Activated naive CD4-positive, alpha-beta T cell treated with anti-CD3 and anti-CD28 coated beads, Interleukin-2, amount 50 U/mL, for 72 hours (primary cell): ENCODE measurements around the gene ANXA11. TPM values are rescaled to one million over a fixed set of nuclear protein-coding genes. Genes with fewer than 3 reads are reported as not detected.

Source experiments
- ATAC-seq, 2 donors: fragments of 150-1000 bp; cut with Tn5 transposase; 2 replicates each; pipeline ENCODE4 v1.10.0; 2021; ENCODE audit warnings: mild to moderate bottlenecking in 2 of 2, moderate library complexity in 2 of 2
- DNase-seq, 2 donors: peaks; one replicate each; pipeline ENCODE4 v3.0.0; 2021 to 2022; ENCODE audit warnings: low spot score in 2 of 2
- H3K27ac Mint-ChIP-seq, 2 donors: one replicate each; pipeline ENCODE4 v1.8.0; 2022; ENCODE audit warnings: mild to moderate bottlenecking in 2 of 2, mixed read lengths in 2 of 2
- H3K36me3 Mint-ChIP-seq, 2 donors: one replicate each; pipeline ENCODE4 v1.8.0; 2022; ENCODE audit warnings: mixed read lengths in 2 of 2
- H3K9me3 Mint-ChIP-seq, 2 donors: one replicate each; pipeline ENCODE4 v1.8.0; 2022; ENCODE audit warnings: mixed read lengths in 2 of 2
- total RNA-seq, 2 donors: library from RNA; stranded (reverse); gene quantifications; one replicate each; pipeline ENCODE4 v1.2.3, GENCODE V29; 2022

Gene ANXA11
- total RNA-seq, 2 donors from 2014 or later, result 218 to 304 TPM

DNA sequence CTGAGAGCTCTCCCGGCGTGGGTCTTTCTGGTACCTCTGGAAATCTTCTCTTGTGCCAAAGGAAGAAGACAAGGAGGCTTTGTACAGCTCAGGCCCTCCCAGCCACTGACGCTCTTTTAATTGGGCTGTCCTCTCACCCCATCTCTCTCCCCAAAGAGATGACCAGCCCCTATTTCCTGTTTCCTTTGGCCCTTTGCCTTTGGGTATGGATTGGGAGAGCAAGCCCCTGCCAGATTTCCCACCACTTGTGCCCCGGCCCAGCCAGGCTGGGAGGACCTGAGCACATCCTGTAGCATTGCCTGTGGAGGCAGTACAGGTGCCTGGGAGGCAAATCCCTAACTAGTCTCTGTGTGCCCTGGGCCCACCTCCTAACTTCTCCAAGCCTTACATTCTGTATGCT, 78.5 kb downstream of the ANXA11 start:
- ATAC-seq (no peak), DNase-seq (no peak)
- H3K36me3 Mint-ChIP-seq, result no peaks in the 10 kb centered on the region
- no peak overlapping the region for H3K27ac Mint-ChIP-seq
- H3K9me3 Mint-ChIP-seq, result no peaks in the 10 kb centered on the region

GRCh38 chr10:80122746-80123145, 82.6 kb downstream of the ANXA11 start:
- DNase-seq (no peak), ATAC-seq (no peak)
- no peak overlapping the region for H3K27ac Mint-ChIP-seq
- H3K9me3 Mint-ChIP-seq, result no peaks in the 10 kb centered on the region
- H3K36me3 Mint-ChIP-seq, result no peaks in the 10 kb centered on the region

- no peak overlapping the region for H3K27ac Mint-ChIP-seq
- ATAC-seq (no peak), DNase-seq (no peak)
- no peaks in the 10 kb centered on the region for H3K36me3 Mint-ChIP-seq
- H3K9me3 Mint-ChIP-seq, result no peaks in the 10 kb centered on the region
Measured at GRCh38 chr10:80122110-80122710, 83.1 kb downstream of the ANXA11 start.

- ATAC-seq (no peak), DNase-seq (no peak)
- H3K9me3 Mint-ChIP-seq, result no peaks in the 10 kb centered on the region
- no peaks in the 10 kb centered on the region for H3K36me3 Mint-ChIP-seq
- H3K27ac Mint-ChIP-seq, result no peak overlapping the region
Measured at GRCh38 chr10:80118669-80119068, 86.7 kb downstream of the ANXA11 start.

- Mint-ChIP-seq H3K27ac (peak overlapping the region in 1 of 2 donors; percentile 41), H3K36me3 (peaks cover 12 to 16% of the 10 kb centered on the region in 2 donors), H3K9me3 (peaks cover 13% of the 10 kb centered on the region in 2 donors)
- ATAC-seq, result no peak
- no peak for DNase-seq
Measured at GRCh38 chr10:80110986-80111385, 94.4 kb downstream of the ANXA11 start.

DNA sequence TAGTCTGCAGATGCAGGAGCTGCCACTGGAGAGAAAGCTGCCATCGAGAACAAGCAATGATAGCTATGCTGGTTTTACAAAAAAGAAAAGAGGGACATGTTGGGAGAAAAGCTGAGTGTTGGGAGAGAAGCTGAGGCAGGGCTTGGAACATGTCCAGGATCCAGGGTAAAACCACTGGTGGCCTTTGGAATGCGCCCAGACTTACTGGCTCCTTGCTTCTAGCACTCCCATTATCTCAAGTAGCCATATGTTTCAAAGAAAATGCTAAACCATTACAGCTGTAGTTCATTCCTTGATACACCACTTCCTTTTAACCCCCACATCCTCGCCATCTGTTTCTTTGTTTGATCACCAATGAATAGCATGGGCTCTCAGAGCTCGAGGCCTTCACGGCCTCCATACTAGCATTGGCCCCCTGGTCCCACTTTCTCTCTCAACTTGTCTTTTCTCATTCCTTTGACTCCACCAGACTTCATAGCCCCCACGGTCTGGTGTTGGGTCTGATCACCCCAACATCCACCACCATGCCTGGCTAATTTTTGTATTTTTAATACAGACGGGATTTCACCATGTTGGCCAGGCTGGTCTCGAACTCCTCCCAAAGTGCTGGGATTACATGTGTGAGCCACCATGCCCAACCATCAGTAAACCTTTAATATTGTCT, 96.6 kb downstream of the ANXA11 start:
- Mint-ChIP-seq H3K36me3 (peaks cover 12 to 16% of the 10 kb centered on the region in 2 donors), H3K9me3 (peaks cover 13% of the 10 kb centered on the region in 2 donors), H3K27ac (no peak overlapping the region)
- DNase-seq (no peak), ATAC-seq (no peak)

DNA sequence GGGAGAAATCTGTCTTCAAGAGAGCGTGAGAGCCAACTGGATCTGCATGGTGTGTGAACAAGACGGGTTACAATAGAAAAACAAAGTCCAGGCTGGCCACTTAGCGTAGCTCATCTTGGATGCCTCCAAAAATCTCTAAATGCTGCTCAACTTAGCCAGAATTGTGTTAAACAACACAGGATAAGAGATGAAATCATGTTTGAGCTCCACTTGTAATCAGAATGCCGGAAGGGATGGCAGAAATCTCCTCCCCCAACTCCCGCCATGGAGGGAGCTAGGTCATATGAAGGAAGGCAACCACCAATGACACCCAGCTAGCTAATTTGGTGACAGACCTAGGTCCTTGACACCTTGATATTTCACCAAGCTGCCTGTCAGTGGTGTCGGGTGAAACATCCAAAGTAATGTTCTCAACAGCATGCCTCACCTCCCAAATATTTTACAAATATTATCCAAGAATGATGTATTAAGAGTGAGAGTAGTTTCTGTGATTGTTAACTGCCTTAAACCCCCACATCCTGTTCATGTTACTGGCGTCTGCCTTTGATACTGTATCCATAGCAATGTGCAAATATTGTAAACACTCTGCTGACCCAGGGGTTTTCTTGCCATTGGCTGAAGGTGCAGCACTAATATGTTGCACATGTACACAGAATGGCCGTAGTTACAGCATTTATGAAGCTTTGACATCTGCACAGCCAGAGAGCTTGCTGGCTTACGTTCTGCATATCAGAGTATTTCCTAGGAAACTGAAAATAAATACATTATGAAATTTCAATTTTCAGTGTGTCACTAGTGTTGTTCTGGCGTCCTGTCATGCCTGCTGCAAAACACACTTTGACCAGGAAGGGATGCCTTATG, 101.0 kb downstream of the ANXA11 start:
- Mint-ChIP-seq H3K27ac (no peak overlapping the region), H3K9me3 (peaks cover 11% of the 10 kb centered on the region in 2 donors), H3K36me3 (peaks cover 12% of the 10 kb centered on the region in 2 donors)
- peak; percentile 16 to 70 for ATAC-seq
- DNase-seq, result no peak

Other genes with a start within 250 kb of the ANXA11 start
- 10 to 100 TPM in 1 of 2 donors, 1 to 10 TPM in 1; 4.8 to 17.1 TPM for gene TMEM254, start 126.9 kb downstream of the ANXA11 start, total RNA-seq
- gene PLAC9, start 72.8 kb downstream of the ANXA11 start, total RNA-seq, result not detected
- not detected for gene MAT1A, start 84.1 kb upstream of the ANXA11 start, total RNA-seq
- gene DYDC1, start 151.2 kb upstream of the ANXA11 start, total RNA-seq, result not detected
- not detected for gene DYDC2, start 151.2 kb upstream of the ANXA11 start, total RNA-seq
- gene PRXL2A, start 203.0 kb upstream of the ANXA11 start, total RNA-seq, result 10 to 100 TPM; 15.1 to 18.5 TPM
- 10 to 100 TPM; 30.7 to 53.6 TPM for gene TSPAN14, start 248.8 kb upstream of the ANXA11 start, total RNA-seq